22Rv1 (cell line): Measurements from ENCODE around the gene GALR3.
A peak's percentile ranks its signal among the peaks of the same experiment; 100 is the strongest.

Experiments
- H3K27ac ChIP-seq: fragments of 450-650 bp; 2 replicates; pipeline ENCODE4 v1.5.1; 2017
- ZFX ChIP-seq: fragments of 450-650 bp; IDR thresholded peaks from 2 replicates; pipeline ENCODE4 v1.6.1; 2017; ENCODE audit warnings: antibody characterized with exemption, borderline replicate concordance
- TF ChIP-seq, protein P1 (sequence below): fragments of 450-650 bp; IDR thresholded peaks from 2 replicates; pipeline ENCODE4 v1.5.1; 2017; ENCODE audit warnings: mild to moderate bottlenecking

The GALR3 gene

GRCh38 chr22:37844904-37845329, 21.7 kb downstream of the GALR3 start:
- H3K27ac ChIP-seq: peak overlapping the region; percentile 97
- no peak for TF ChIP-seq ZFX
- TF ChIP-seq, protein P1, sequence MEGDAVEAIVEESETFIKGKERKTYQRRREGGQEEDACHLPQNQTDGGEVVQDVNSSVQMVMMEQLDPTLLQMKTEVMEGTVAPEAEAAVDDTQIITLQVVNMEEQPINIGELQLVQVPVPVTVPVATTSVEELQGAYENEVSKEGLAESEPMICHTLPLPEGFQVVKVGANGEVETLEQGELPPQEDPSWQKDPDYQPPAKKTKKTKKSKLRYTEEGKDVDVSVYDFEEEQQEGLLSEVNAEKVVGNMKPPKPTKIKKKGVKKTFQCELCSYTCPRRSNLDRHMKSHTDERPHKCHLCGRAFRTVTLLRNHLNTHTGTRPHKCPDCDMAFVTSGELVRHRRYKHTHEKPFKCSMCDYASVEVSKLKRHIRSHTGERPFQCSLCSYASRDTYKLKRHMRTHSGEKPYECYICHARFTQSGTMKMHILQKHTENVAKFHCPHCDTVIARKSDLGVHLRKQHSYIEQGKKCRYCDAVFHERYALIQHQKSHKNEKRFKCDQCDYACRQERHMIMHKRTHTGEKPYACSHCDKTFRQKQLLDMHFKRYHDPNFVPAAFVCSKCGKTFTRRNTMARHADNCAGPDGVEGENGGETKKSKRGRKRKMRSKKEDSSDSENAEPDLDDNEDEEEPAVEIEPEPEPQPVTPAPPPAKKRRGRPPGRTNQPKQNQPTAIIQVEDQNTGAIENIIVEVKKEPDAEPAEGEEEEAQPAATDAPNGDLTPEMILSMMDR: no peak

DNA sequence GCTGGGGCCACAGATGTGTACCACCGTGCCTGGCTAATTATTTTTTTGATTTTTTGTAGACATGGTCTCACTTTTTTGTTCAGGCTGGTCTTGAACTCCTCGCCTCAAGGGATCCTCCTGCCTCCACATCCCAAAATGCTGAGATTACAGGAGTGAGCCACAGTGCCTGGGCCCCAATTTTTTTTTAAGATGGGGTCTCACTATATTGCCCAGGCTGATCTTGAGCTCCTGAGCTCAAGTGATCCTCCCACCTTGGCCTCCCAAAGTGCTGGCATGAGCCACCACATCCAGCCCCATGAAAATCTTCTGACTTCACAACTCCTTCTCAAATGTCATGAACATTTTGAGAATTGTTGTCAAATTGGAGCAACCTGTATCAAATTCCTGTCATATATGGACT, 23.3 kb downstream of the GALR3 start:
- TF ChIP-seq, protein P1: no peak
- TF ChIP-seq ZFX: no peak
- no peak overlapping the region for H3K27ac ChIP-seq

DNA sequence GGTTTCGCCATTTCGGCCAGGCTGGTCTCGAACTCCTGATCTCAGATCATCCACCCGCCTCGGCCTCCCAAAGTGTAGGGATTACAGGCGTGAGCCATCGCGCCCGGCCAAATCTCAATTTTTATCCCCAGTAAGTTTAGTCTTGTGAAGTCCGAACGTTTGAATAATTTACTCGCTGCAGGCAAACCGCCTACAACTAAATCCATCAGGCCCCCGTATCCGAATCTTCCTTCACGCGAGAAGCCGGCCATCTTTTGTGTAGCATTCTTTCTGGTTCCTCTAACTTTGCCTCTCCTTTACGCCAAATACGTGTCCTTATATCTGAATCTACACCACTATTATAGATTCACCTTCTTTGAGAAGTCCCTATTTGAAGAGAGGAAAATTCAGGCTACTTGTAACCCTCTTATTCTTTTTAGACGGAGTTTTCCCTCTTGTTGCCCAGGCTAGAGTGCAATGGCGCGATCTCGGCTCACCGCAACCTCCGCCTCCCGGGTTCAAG, 25.5 kb downstream of the GALR3 start:
- H3K27ac ChIP-seq: peak overlapping the region; percentile 99
- TF ChIP-seq, protein P1: no peak
- no peak for TF ChIP-seq ZFX

- peak within 1 kb of the TSS; percentile 99 for H3K27ac ChIP-seq
- no peak for TF ChIP-seq ZFX
- TF ChIP-seq, protein P1: no peak
Observed at GRCh38 chr22:37849089-37849751, 26.0 kb downstream of the GALR3 start, which contains the start of gene EIF3L. TSS of gene EIF3L (plus strand) at chr22:37849419. CDS start at chr22:37849450, 31 bp downstream.

GRCh38 chr22:37850801-37851200, 27.6 kb downstream of the GALR3 start:
- H3K27ac ChIP-seq: no peak overlapping the region

GRCh38 chr22:37852418-37852817, 29.2 kb downstream of the GALR3 start:
- TF ChIP-seq, protein P1: no peak
- no peak for TF ChIP-seq ZFX
- no peak overlapping the region for H3K27ac ChIP-seq

More at GRCh38 chr22:37850801-37851200, 27.6 kb downstream of the GALR3 start:
- no peak for TF ChIP-seq ZFX

DNA sequence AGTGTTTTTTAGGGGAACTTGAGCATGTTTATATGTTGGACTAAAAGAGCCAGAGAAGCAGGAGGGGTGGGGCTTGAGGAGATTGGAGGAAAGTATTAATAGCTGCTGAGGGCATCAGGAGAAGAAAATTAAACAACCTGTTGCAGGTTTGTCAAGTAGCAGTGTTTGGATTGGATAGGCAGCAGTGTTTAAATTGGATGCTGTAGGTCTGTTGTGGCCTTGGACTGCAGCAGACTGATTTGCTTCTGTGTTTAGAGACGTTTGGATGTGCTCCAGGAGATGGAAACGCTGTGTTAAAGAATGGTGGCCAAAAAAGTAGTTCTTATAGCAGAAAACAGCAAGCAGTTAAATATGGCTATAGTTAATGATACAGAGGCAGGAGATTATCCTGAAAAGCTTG, 31.8 kb downstream of the GALR3 start:
- TF ChIP-seq, protein P1: no peak
- TF ChIP-seq ZFX: no peak
- peak overlapping the region; percentile 17; the same call in 1 of the 2 replicates for H3K27ac ChIP-seq

GRCh38 chr22:37855462-37855861, 32.3 kb downstream of the GALR3 start:
- TF ChIP-seq ZFX: no peak
- TF ChIP-seq, protein P1: no peak
- peak overlapping the region; percentile 17; the same call in 1 of the 2 replicates for H3K27ac ChIP-seq
